ENCODE results near the gene PAX7. TPM values are rescaled to one million over a fixed set of nuclear protein-coding genes. Genes with fewer than 3 reads are reported as not detected.

Gene PAX7
- total RNA-seq, 1 donor from 2014 or later = not detected

DNA sequence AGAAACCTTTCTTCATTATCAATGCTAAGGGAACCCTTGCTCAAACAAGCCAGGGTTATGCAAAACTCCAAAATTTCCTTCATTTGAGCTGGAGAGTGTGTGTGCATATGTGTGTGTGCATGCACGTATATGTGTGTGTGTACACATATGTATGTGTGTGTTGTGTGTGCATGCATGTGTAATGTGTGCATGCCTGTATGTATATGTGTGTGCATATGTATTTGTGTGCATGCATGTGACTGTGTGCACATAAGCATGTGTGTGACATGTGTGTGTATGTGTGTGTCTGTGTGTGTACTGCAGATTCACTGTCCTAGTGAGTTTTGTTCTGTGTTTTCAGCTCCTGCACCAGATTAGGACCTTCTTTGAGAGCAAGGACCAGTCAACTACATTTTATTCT, 28.2 kb downstream of the PAX7 start:
- Mint-ChIP-seq H3K4me1 (no peaks in the 10 kb centered on the region), H3K27ac (no peak overlapping the region), H3K36me3 (ENCODE audit: low read depth) (no peaks in the 10 kb centered on the region), H3K4me3 (no peak overlapping the region), H3K9me3 (no peaks in the 10 kb centered on the region), H3K27me3 (peaks cover 49% of the 10 kb centered on the region)
- intact Hi-C loops (cut with micrococcal nuclease) = no loop called here
- CTCF ChIA-PET = no interaction called here
- POLR2A ChIA-PET = no interaction called here
- TF ChIP-seq, protein P1, sequence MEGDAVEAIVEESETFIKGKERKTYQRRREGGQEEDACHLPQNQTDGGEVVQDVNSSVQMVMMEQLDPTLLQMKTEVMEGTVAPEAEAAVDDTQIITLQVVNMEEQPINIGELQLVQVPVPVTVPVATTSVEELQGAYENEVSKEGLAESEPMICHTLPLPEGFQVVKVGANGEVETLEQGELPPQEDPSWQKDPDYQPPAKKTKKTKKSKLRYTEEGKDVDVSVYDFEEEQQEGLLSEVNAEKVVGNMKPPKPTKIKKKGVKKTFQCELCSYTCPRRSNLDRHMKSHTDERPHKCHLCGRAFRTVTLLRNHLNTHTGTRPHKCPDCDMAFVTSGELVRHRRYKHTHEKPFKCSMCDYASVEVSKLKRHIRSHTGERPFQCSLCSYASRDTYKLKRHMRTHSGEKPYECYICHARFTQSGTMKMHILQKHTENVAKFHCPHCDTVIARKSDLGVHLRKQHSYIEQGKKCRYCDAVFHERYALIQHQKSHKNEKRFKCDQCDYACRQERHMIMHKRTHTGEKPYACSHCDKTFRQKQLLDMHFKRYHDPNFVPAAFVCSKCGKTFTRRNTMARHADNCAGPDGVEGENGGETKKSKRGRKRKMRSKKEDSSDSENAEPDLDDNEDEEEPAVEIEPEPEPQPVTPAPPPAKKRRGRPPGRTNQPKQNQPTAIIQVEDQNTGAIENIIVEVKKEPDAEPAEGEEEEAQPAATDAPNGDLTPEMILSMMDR (IDR thresholded peaks at IDR 0.05) = no peak
- no peak for ATAC-seq (ENCODE audit: low read depth)
- no peak for DNase-seq

DNA sequence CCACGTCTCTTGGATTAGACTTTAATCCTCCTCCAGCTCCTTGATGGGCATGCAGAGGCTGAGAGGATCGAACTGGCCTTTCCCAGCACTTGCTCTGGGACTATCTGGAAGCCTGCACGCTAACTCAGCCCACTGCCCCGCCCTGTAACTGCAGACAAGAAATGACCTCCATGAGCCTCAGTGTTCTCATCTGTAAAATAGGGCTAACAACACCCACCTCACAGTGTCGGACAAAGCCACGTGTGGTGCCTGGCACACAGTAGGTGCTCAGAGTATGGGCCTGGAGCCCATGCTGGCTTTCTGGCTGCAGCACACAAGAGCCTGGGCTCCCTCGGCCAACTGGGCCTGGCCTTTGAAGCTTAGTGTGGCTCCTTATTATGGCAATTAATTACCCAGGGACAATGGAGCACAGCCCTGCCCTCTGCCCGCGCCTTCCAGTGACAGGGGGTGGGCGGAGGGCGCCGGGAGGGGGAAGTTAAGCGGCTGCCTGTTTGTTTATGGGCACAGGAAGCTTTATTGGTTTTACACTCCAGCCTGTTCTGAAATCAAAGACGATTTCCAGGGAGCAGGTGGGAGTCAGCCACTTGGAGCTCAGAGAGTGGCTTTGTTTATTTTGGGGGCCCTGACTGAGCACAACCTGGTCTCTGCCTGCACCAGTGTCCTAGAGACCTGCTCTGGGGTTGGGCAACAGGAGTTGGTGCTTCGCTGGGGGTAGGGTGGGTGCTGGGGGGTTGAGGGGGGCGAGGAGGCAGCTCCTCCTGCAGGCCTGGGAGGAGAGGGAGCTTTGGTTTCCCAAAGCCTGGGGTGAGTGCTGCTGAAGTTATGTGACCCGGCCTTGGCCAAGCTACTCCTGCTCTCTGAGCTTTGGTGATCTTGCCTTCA, 31.0 kb downstream of the PAX7 start:
- TF ChIP-seq, protein P1 (IDR thresholded peaks at IDR 0.05) = no peak
- ChIA-PET CTCF (no interaction called here), POLR2A (no interaction called here)
- no peak overlapping the region for H3K27ac Mint-ChIP-seq
- no peaks in the 10 kb centered on the region for H3K4me1 Mint-ChIP-seq
- H3K36me3 Mint-ChIP-seq (ENCODE audit: low read depth) = no peaks in the 10 kb centered on the region
- peaks cover 42% of the 10 kb centered on the region for H3K27me3 Mint-ChIP-seq
- DNase-seq (no peak), ATAC-seq (ENCODE audit: low read depth) (no peak)
- H3K4me3 Mint-ChIP-seq = no peak overlapping the region
- no peaks in the 10 kb centered on the region for H3K9me3 Mint-ChIP-seq
- intact Hi-C loops (cut with micrococcal nuclease) = no loop called here

DNA sequence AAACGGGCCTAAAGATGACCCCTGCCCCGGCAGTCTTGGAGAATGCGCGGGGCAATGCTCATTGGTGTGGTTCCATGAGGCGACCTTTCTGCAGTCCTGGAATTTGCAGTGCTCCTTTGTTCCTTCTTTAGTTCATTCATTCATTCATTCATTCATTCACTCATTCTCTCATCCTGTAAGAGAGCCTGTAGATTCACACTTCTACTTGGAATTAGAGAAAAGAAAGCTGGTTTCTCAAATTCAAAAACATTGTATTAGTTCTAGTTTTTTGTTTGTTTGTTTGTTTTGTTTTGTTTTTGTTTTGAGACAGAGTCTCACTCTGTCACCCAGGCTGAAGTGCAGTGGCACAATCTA, 31.6 kb downstream of the PAX7 start:
- Mint-ChIP-seq H3K27me3 (peaks cover 38% of the 10 kb centered on the region), H3K4me3 (no peak overlapping the region), H3K9me3 (no peaks in the 10 kb centered on the region), H3K36me3 (ENCODE audit: low read depth) (no peaks in the 10 kb centered on the region), H3K27ac (no peak overlapping the region), H3K4me1 (no peaks in the 10 kb centered on the region)
- intact Hi-C loops (cut with micrococcal nuclease) = no loop called here
- ChIA-PET POLR2A (no interaction called here), CTCF (no interaction called here)
- TF ChIP-seq, protein P1 (IDR thresholded peaks at IDR 0.05) = no peak
- no peak for DNase-seq
- no peak for ATAC-seq (ENCODE audit: low read depth)

DNA sequence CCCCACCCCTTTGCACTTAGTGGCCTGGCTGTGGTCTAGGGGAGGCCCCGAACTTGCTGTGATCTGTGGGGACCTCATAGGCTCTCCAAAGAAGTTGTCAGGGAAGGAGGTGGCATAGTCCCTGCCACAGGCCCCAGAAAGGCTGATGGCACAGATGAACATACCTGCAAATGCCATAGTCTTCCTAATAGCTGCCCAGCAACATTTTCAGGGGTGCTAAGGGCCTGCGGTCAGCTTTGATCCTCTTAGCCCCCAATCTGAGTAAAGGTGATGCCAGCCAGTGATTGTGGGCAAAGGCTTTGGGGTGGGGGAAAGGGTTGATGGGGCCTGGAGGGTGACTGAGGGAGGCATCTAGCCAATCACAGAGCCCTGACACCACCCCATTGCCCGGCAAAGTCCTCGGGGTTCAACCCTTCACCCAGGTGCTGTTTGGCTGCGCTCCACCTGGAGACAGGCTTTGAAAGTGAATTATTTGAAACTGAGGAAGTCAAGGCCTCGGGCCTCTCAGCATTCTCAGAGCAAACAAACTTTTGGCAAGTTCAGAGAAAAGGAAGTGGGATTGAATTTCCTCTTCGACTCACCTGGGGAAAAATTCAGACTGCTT, 35.8 kb downstream of the PAX7 start:
- Mint-ChIP-seq H3K36me3 (ENCODE audit: low read depth) (no peaks in the 10 kb centered on the region), H3K27ac (no peak overlapping the region), H3K4me1 (no peaks in the 10 kb centered on the region), H3K27me3 (peaks cover 28% of the 10 kb centered on the region), H3K4me3 (no peak overlapping the region), H3K9me3 (no peaks in the 10 kb centered on the region)
- TF ChIP-seq, protein P1 (IDR thresholded peaks at IDR 0.05) = no peak
- CTCF ChIA-PET = no interaction called here
- ATAC-seq (ENCODE audit: low read depth) (no peak), DNase-seq (no peak)
- POLR2A ChIA-PET = no interaction called here
- intact Hi-C loops (cut with micrococcal nuclease) = no loop called here

DNA sequence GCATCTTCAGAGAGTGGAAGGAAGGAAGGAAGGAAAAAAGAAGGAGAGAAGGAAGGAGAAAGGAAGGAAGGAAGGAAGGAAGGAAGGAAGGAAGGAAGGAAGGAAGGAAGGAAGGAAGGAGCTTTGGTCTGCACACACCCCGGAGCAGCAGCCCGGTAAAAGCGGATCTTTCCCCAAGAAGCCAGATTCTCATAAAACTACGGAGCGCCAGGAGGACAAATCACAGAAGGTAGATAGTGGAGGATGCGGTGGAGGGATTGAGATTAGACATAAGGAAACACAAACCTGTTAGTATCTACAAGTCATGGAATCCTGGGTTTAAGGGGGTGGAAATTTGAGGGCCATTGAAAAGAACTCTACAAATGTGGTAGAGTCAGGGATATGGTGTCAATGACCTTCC, 36.7 kb downstream of the PAX7 start:
- intact Hi-C loops (cut with micrococcal nuclease) = no loop called here
- no peak overlapping the region for H3K27ac Mint-ChIP-seq
- DNase-seq (no peak), ATAC-seq (ENCODE audit: low read depth) (no peak)
- no peaks in the 10 kb centered on the region for H3K4me1 Mint-ChIP-seq
- TF ChIP-seq, protein P1 (IDR thresholded peaks at IDR 0.05) = no peak
- H3K4me3 Mint-ChIP-seq = no peak overlapping the region
- ChIA-PET CTCF (no interaction called here), POLR2A (no interaction called here)
- H3K36me3 Mint-ChIP-seq (ENCODE audit: low read depth) = no peaks in the 10 kb centered on the region
- peaks cover 26% of the 10 kb centered on the region for H3K27me3 Mint-ChIP-seq
- H3K9me3 Mint-ChIP-seq = no peaks in the 10 kb centered on the region
